IPS DF 6.9 (cell line): ENCODE data around the gene CPXM2.

ENCODE experiments used
- DNase-seq: peaks from one replicate; pipeline ENCODE4 v3.0.0-alpha.2; 2013; ENCODE audit warnings: low read depth, low spot score
- H3K27ac ChIP-seq: one replicate; pipeline ENCODE4 v1.5.1; 2013; ENCODE audit warnings: low read length, control low read depth
- H3K27me3 ChIP-seq: 2 replicates; pipeline ENCODE4 v1.6.1; 2013; ENCODE audit warnings: mild to moderate bottlenecking, low read length; ENCODE audit not compliant: control insufficient read depth, insufficient read depth
- H3K36me3 ChIP-seq: 2 replicates; pipeline ENCODE4 v1.6.1; 2013; ENCODE audit warnings: low read length; ENCODE audit not compliant: control insufficient read depth, insufficient read depth
- H3K4me1 ChIP-seq: 2 replicates; pipeline ENCODE4 v1.6.1; 2013; ENCODE audit warnings: low read length; ENCODE audit not compliant: control insufficient read depth, insufficient read depth
- H3K4me3 ChIP-seq: 2 replicates; pipeline ENCODE4 v1.5.1; 2013; ENCODE audit warnings: mild to moderate bottlenecking, low read length
- H3K9me3 ChIP-seq: 2 replicates; pipeline ENCODE4 v1.6.1; 2013; ENCODE audit warnings: low read length, inconsistent platforms; ENCODE audit not compliant: control insufficient read depth, insufficient read depth
- WGBS: extraction: QIAGEN DNeasy Blood & Tissue Kit; methylation state at CpG from one replicate; pipeline ENCODE4 v1.1.7; 2013; ENCODE audit warnings: mixed read lengths, missing lambda C conversion rate; ENCODE audit not compliant: insufficient read length, insufficient coverage; 5-methylcytosine and 5-hydroxymethylcytosine counted together

CPXM2 gene

GRCh38 chr10:123759501-123760031 is 132.0 kb downstream of the CPXM2 start:
- no peaks in the 10 kb centered on the region for H3K27me3 ChIP-seq
- no peak for DNase-seq
- no peak overlapping the region for H3K27ac ChIP-seq
- H3K4me3 ChIP-seq, result no peak overlapping the region
- H3K9me3 ChIP-seq, result no peaks in the 10 kb centered on the region
- H3K36me3 ChIP-seq, result no peaks in the 10 kb centered on the region
- peaks cover 9% of the 10 kb centered on the region for H3K4me1 ChIP-seq
- no CpG with 5 or more reads among the region's 8 CpGs for WGBS

- no peak overlapping the region for H3K27ac ChIP-seq
- no peaks in the 10 kb centered on the region for H3K36me3 ChIP-seq
- WGBS, result no CpG with 5 or more reads among the region's 7 CpGs
- peaks cover 12% of the 10 kb centered on the region for H3K4me1 ChIP-seq
- H3K4me3 ChIP-seq, result no peak overlapping the region
- no peak for DNase-seq
- no peaks in the 10 kb centered on the region for H3K9me3 ChIP-seq
- no peaks in the 10 kb centered on the region for H3K27me3 ChIP-seq
Measured at GRCh38 chr10:123759041-123759440, 132.6 kb downstream of the CPXM2 start.

DNA sequence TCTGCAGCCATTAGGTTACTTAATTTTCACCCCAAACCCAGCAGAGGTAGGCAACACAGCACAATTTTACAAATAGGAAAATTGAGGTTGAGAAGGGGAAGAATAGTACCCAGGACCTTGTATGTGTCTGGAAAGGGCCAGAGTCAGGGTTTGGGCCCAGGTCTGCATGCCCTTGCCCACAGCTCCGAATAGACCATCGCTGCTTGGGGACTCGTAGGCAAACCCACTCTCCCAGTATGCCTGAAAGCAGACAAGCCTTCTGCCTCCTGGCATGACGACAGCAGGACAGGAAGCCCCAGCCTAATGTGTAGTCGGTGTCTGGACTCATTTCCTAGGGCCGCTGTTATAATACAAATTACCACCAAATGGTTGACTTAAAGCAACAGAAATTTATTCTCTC is 133.8 kb downstream of the CPXM2 start:
- Histone ChIP-seq H3K4me3 (no peak overlapping the region), H3K27me3 (no peaks in the 10 kb centered on the region), H3K27ac (no peak overlapping the region), H3K4me1 (peaks cover 12% of the 10 kb centered on the region), H3K36me3 (no peaks in the 10 kb centered on the region), H3K9me3 (no peaks in the 10 kb centered on the region)
- WGBS, result no CpG with 5 or more reads among the region's 6 CpGs
- DNase-seq, result no peak

GRCh38 chr10:123755061-123755460 is 136.5 kb downstream of the CPXM2 start:
- no CpG with 5 or more reads among the region's 2 CpGs for WGBS
- no peak overlapping the region for H3K27ac ChIP-seq
- H3K9me3 ChIP-seq, result peaks cover 2% of the 10 kb centered on the region; the same call in 1 of the 2 replicates
- H3K36me3 ChIP-seq, result no peaks in the 10 kb centered on the region
- no peak for DNase-seq
- no peaks in the 10 kb centered on the region for H3K27me3 ChIP-seq
- peaks cover 12% of the 10 kb centered on the region for H3K4me1 ChIP-seq
- H3K4me3 ChIP-seq, result no peak overlapping the region

GRCh38 chr10:123754123-123754522 is 137.5 kb downstream of the CPXM2 start:
- no peak for DNase-seq
- no peak overlapping the region for H3K27ac ChIP-seq
- H3K4me3 ChIP-seq, result no peak overlapping the region
- no peaks in the 10 kb centered on the region for H3K36me3 ChIP-seq
- H3K9me3 ChIP-seq, result peaks cover 2% of the 10 kb centered on the region; the same call in 1 of the 2 replicates
- no peaks in the 10 kb centered on the region for H3K27me3 ChIP-seq
- no CpG with 5 or more reads among the region's 4 CpGs for WGBS
- H3K4me1 ChIP-seq, result peaks cover 12% of the 10 kb centered on the region

DNA sequence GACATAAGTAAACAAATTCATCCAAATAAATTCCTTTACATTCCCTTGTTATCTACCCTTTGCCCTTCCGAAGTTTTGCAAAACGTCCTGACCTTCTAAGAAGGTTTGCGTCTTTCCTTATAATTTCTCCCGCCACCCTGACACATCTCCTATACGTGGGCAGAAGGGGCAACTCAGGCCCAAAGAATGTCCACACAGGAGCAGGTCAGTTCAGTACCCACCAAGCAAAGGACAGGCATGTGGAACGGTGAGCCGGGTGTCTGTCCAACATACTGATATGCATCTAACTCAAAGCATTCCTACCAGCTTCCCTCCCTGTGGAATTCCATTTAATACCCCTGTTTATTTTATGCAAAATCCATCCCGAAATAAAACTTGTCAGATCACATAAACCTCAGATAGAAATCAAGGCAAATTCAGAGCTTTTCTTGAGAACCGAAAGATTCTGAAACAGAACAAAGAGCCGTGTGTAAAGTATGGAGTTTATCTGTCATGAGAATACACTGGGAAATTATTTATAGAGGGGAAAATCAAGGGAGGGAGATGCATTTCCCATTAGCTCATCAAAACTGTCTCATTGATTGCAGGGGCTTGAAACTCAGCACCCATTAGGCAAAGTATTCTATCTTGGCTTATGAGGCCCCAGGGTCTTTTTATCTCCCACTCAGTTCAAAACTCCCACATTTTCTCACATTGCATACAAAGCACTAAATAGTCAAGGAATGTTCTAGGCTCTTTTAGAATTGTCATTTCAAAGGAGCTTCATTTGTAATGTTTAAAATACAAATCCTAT is 140.1 kb downstream of the CPXM2 start:
- Histone ChIP-seq H3K4me3 (no peak overlapping the region; the same call in 1 of the 2 replicates), H3K36me3 (no peaks in the 10 kb centered on the region), H3K9me3 (peaks cover 2% of the 10 kb centered on the region; the same call in 1 of the 2 replicates), H3K4me1 (peaks cover 16% of the 10 kb centered on the region), H3K27ac (no peak overlapping the region), H3K27me3 (no peaks in the 10 kb centered on the region)
- no peak for DNase-seq
- 100% methylated on average over 1 of the region's 10 CpGs for WGBS

GRCh38 chr10:123750901-123751300 is 140.7 kb downstream of the CPXM2 start:
- H3K4me1 ChIP-seq, result peaks cover 14% of the 10 kb centered on the region
- no peak overlapping the region for H3K27ac ChIP-seq
- H3K4me3 ChIP-seq, result no peak overlapping the region
- no CpG with 5 or more reads among the region's 9 CpGs for WGBS
- DNase-seq, result no peak
- H3K27me3 ChIP-seq, result no peaks in the 10 kb centered on the region
- no peaks in the 10 kb centered on the region for H3K36me3 ChIP-seq
- H3K9me3 ChIP-seq, result peaks cover 2% of the 10 kb centered on the region; the same call in 1 of the 2 replicates

- Histone ChIP-seq H3K9me3 (peaks cover 2% of the 10 kb centered on the region; the same call in 1 of the 2 replicates), H3K4me1 (peaks cover 4% of the 10 kb centered on the region), H3K27ac (no peak overlapping the region), H3K36me3 (no peaks in the 10 kb centered on the region), H3K27me3 (no peaks in the 10 kb centered on the region), H3K4me3 (no peak overlapping the region)
- WGBS, result no CpG with 5 or more reads among the region's 15 CpGs
- no peak for DNase-seq
Measured at GRCh38 chr10:123748711-123749110, 142.9 kb downstream of the CPXM2 start.

DNA sequence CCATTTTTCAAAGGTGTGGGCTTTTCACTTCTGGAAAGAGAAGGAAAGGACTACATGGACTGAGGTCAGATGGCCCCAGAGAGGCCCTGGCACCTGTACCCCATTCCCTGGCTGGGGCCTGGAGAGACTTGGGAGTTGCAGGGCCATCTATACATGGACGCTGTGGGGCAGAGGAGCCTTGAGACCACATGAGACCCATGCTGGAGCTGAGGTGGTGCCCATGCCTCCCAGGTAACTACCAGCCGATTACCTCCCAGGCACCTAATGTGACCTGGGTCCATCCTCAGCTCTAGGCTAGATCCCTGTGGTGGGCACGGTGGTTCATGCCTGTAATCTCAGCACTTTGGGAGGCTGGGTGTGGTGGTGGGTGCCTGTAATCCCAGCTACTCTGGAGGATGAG is 144.2 kb downstream of the CPXM2 start:
- no CpG with 5 or more reads among the region's 3 CpGs for WGBS
- Histone ChIP-seq H3K27me3 (no peaks in the 10 kb centered on the region), H3K4me1 (peaks cover 4% of the 10 kb centered on the region), H3K9me3 (peaks cover 2% of the 10 kb centered on the region; the same call in 1 of the 2 replicates), H3K4me3 (no peak overlapping the region), H3K36me3 (no peaks in the 10 kb centered on the region), H3K27ac (no peak overlapping the region)
- DNase-seq, result no peak

DNA sequence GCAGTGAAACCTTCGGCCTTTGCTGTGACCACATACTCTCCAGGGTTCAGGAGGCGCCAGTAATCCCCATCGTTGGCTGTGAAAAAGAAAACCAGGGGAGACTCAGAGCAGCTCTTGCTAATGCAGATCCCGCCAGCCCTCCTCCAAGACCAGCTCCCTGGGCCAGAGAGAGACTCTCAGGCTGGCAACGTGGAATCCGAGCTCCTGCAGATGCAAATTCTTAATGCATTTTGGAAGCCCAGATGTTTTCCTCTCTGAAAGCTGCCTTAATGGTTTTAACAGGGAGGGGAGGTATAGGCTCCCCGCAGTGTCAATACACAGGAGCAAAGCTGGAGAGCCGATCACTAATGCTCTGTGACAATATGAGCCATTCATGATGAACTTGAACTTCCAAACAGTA is 144.7 kb downstream of the CPXM2 start:
- Histone ChIP-seq H3K4me3 (no peak overlapping the region), H3K27ac (no peak overlapping the region), H3K4me1 (peaks cover 4% of the 10 kb centered on the region), H3K27me3 (no peaks in the 10 kb centered on the region), H3K36me3 (no peaks in the 10 kb centered on the region), H3K9me3 (peaks cover 2% of the 10 kb centered on the region; the same call in 1 of the 2 replicates)
- no peak for DNase-seq
- WGBS, result no CpG with 5 or more reads among the region's 8 CpGs
